ENCODE data around the gene GASK1A. TPM values are rescaled to one million over a fixed set of nuclear protein-coding genes. Genes with fewer than 3 reads are reported as not detected.

Gene GASK1A
- total and polyA plus RNA-seq, 2 of the 4 experiments (the other 2 are of a cell fraction), result 0.18 to 0.19 TPM

DNA sequence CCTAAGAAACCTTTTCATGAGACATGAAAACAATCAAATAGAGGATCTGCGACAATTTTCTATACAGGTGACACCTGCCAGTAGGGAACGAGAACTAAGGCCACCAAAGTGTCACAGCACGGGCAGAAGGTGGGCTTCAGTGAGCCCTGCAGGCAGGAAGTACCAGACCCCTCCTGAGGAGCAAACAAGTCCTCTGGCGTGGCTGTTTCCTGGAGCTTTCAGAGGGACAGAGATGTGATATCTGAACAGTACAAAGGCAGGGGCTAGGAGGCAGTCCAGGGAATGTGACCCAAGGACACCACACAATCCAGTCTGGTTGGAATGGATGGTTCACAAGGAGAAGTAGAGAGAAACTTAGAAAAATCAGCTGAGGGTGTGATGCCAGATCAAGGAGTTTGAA, 110.0 kb downstream of the GASK1A start:
- H3K9ac ChIP-seq (ENCODE audit: low read depth, low read length), result no peak overlapping the region
- H3K56ac ChIP-seq (ENCODE audit: extremely low read depth, insufficient read depth, low read length), result no peak overlapping the region
- no peak overlapping the region for H2BK15ac ChIP-seq (ENCODE audit: low read depth, low read length)
- no peaks in the 10 kb centered on the region for H3K9me3 ChIP-seq (ENCODE audit: control insufficient read depth, insufficient read depth, low read length)
- POLR2A ChIA-PET (ENCODE audit: unreplicated experiment), result no interaction called here
- H3K27ac ChIP-seq (ENCODE audit: insufficient read depth, low read length), result no peak overlapping the region
- no peak overlapping the region for H3K23ac ChIP-seq (ENCODE audit: low read depth, low read length)
- TF ChIP-seq MXI1 (IDR thresholded peaks at IDR 0.05; ENCODE audit: borderline replicate concordance, low read depth, low read length) (no peak), USF2 (IDR thresholded peaks at IDR 0.05; ENCODE audit: low read depth, low read length) (no peak), BHLHE40 (IDR thresholded peaks at IDR 0.05; ENCODE audit: low read depth, low read length) (no peak), FOS (IDR thresholded peaks at IDR 0.05; ENCODE audit: low read depth, low read length) (no peak), POLR2A (IDR thresholded peaks at IDR 0.05; ENCODE audit: low read depth, low read length) (no peak), CEBPB (IDR thresholded peaks at IDR 0.05; ENCODE audit: low read depth, low read length) (no peak), RAD21 (IDR thresholded peaks at IDR 0.05; ENCODE audit: low read length) (no peak), NFE2L2 (IDR thresholded peaks at IDR 0.05; ENCODE audit: low read depth, low read length) (no peak)
- no peak overlapping the region for H2AFZ ChIP-seq (replicated peaks; ENCODE audit: low read length, poor library complexity)
- H3K79me1 ChIP-seq (ENCODE audit: low read depth in 1 of 2, low read length in 2 of 2), result no peaks in the 10 kb centered on the region
- no peak overlapping the region for H2AK9ac ChIP-seq (replicated peaks; ENCODE audit: low read depth, low read length, poor library complexity)
- WGBS, 2 experiments (ENCODE audit: extremely low coverage in 2 of 2, insufficient read length in 1 of 2), result 50% methylated on average over 1 of the region's 4 CpGs; no CpG with 5 or more reads in 1 of the 2 experiments
- no peak overlapping the region for H2BK5ac ChIP-seq (ENCODE audit: low read depth, low read length, poor library complexity, severe bottlenecking)
- intact Hi-C loops (cut with micrococcal nuclease) (no loop called here), in situ Hi-C loops (cut with MboI; ENCODE audit: low sequenced_read_pairs) (no loop called here), dilution Hi-C loops (cut with HindIII; ENCODE audit: low sequenced_read_pairs, unreplicated experiment) (no loop called here)
- no peak overlapping the region for H2BK20ac ChIP-seq (ENCODE audit: low read depth, low read length)
- no peaks in the 10 kb centered on the region for H3K36me3 ChIP-seq (ENCODE audit: control insufficient read depth, insufficient read depth, low read length)
- H3K4me1 ChIP-seq (ENCODE audit: control insufficient read depth, insufficient read depth, low read length), result no peaks in the 10 kb centered on the region; the same call in 1 of the 2 replicates
- H3K14ac ChIP-seq (replicated peaks; ENCODE audit: low read depth, low read length), result no peak overlapping the region
- CTCF ChIA-PET, result no interaction called here
- H3K27me3 ChIP-seq (ENCODE audit: control insufficient read depth, insufficient read depth, low read length), result no peaks in the 10 kb centered on the region
- no peak overlapping the region for H2BK120ac ChIP-seq (ENCODE audit: low read depth, low read length)
- no peak overlapping the region for H3K18ac ChIP-seq (ENCODE audit: low read depth, low read length)
- no peak overlapping the region for H3K4ac ChIP-seq (ENCODE audit: low read depth, low read length)
- H3K4me2 ChIP-seq (ENCODE audit: low read depth, low read length), result no peak overlapping the region
- no peak overlapping the region for H3K4me3 ChIP-seq (ENCODE audit: insufficient read depth, low read depth, low read length)
- H4K91ac ChIP-seq (ENCODE audit: insufficient read depth, low read depth, low read length), result no peak overlapping the region
- ATAC-seq (ENCODE audit: low read depth) (no peak), DNase-seq (no peak)
- no TSS peak for BruUV-seq (replicated peaks)
- H4K5ac ChIP-seq (ENCODE audit: low read depth, low read length), result no peak overlapping the region
- no peaks in the 10 kb centered on the region; the same call in 1 of the 2 replicates for H3K9me1 ChIP-seq (ENCODE audit: insufficient read depth, low read length)
- H4K8ac ChIP-seq (ENCODE audit: low read depth in 2 of 2, low read length in 2 of 2), result no peak overlapping the region
- no peaks in the 10 kb centered on the region for H4K20me1 ChIP-seq (ENCODE audit: insufficient read depth, low read length)
- no peak overlapping the region for H2AK5ac ChIP-seq (ENCODE audit: low read depth, low read length)

Measured in IMR-90 (cell line).